ENCODE measurements around the gene TGFBR3.
A peak's percentile ranks its signal among the peaks of the same experiment; 100 is the strongest.

DNA sequence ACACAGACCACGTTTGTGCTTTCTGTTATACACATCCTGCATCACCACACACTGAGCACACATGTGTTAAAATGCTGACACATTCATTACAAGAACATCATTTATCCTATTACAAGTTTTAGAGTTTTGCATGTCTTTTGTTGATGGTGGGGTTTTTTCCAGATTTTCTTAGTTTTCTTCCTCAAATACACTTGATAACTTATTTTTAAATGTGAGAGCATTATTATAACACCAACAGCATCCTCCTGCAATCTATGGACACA is 67.3 kb downstream of the TGFBR3 start:
- TF ChIP-seq POLR2A (IDR thresholded peaks at IDR 0.05; ENCODE audit: low read depth, low read length) (no peak), MAZ (IDR thresholded peaks at IDR 0.05; ENCODE audit: borderline replicate concordance, low read depth, low read length) (no peak), SMC3 (IDR thresholded peaks at IDR 0.05; ENCODE audit: low read depth, low read length) (no peak), CEBPB (IDR thresholded peaks at IDR 0.05; ENCODE audit: low read depth, low read length) (no peak), MAFK (IDR thresholded peaks at IDR 0.05; ENCODE audit: low read depth, low read length) (peak; percentile 64), NFE2L2 (IDR thresholded peaks at IDR 0.05; ENCODE audit: low read depth, low read length) (no peak), RFX5 (IDR thresholded peaks at IDR 0.05; ENCODE audit: low read depth, low read length) (no peak), RAD21 (IDR thresholded peaks at IDR 0.05; ENCODE audit: low read length) (no peak), RCOR1 (IDR thresholded peaks at IDR 0.05; ENCODE audit: insufficient replicate concordance, low read length) (no peak), FOS (IDR thresholded peaks at IDR 0.05; ENCODE audit: low read depth, low read length) (no peak)
- TF ChIP-seq, protein P1, sequence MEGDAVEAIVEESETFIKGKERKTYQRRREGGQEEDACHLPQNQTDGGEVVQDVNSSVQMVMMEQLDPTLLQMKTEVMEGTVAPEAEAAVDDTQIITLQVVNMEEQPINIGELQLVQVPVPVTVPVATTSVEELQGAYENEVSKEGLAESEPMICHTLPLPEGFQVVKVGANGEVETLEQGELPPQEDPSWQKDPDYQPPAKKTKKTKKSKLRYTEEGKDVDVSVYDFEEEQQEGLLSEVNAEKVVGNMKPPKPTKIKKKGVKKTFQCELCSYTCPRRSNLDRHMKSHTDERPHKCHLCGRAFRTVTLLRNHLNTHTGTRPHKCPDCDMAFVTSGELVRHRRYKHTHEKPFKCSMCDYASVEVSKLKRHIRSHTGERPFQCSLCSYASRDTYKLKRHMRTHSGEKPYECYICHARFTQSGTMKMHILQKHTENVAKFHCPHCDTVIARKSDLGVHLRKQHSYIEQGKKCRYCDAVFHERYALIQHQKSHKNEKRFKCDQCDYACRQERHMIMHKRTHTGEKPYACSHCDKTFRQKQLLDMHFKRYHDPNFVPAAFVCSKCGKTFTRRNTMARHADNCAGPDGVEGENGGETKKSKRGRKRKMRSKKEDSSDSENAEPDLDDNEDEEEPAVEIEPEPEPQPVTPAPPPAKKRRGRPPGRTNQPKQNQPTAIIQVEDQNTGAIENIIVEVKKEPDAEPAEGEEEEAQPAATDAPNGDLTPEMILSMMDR (conservative IDR thresholded peaks at IDR 0.05; ENCODE audit: low read depth, low read length) = no peak
- TF ChIP-seq, protein P2, sequence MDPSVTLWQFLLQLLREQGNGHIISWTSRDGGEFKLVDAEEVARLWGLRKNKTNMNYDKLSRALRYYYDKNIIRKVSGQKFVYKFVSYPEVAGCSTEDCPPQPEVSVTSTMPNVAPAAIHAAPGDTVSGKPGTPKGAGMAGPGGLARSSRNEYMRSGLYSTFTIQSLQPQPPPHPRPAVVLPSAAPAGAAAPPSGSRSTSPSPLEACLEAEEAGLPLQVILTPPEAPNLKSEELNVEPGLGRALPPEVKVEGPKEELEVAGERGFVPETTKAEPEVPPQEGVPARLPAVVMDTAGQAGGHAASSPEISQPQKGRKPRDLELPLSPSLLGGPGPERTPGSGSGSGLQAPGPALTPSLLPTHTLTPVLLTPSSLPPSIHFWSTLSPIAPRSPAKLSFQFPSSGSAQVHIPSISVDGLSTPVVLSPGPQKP (IDR thresholded peaks at IDR 0.05; ENCODE audit: borderline replicate concordance, low read depth, low read length) = no peak
